Measurements from ENCODE around the gene RANBP3. TPM values are rescaled to one million over a fixed set of nuclear protein-coding genes. Genes with fewer than 3 reads are reported as not detected.

Gene RANBP3
- total and polyA plus RNA-seq, 7 donors: 40.5 to 71.7 (median 48.7) TPM

DNA sequence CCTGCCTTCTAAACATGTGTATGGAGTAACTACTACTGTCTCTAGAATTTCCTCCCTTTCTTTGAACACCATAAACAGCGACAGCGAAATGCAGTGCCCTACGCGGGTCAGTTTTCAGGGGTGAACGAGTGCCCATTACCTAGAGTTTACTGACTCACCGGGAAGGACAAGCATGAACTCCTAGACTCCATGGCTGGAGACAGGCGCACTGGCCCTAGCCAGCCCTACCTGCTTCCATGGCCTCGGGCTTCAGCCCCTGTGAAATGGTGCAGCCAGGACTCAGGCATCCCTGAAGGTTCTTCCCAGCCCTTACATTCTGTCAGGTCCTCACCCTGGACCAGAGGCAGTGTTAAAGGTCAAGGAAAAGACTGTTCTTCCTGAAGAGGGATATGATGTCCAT lies 8.5 kb downstream of the RANBP3 start:
- peak overlapping the region; percentile 20 for H3K27ac ChIP-seq

DNA sequence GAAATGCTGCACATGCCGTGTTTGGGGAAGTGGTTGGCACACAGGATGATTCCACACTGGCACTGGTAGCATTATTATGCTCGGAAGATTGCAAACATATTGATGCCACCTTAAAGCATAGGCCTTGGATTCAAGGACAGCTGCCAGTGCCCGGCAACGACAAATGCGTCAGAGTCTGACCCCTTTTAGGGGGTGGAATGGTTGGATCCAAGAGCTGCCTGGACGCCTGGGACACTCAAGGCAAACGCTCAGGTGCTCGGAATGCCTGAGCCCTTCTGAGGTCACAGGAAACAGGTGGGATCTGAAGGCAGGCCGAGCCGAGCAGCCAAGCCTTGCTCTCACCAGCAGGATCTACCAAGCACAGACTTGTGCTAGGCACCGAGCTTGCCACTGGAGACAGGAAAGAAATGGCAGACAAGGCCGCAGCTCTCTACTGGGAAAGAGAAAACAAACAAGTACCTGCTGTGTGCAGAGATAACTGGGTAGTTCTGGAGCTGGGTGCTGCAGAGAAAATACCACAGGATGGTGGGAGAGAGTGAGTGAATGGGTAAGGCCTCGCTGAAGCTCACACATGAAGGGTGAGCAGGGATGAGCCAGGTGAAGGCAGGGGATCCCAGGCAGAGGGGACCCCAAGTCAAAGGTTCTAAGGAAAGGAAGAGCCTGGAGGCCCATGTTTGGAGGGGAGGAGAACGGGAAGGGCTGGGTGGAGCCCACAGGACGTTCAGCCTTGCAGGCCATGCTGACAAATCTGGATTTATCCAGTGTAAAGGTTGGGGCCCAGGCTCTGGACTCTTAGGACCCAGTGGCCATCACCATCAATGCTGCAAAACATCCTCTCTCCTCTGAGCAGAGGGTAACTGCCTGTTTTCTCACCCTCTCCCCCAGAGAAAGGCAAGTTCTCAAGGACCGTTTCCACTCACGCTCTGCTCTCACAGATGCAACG lies 9.2 kb downstream of the RANBP3 start:
- H3K9me3 ChIP-seq: no peaks in the 10 kb centered on the region
- peaks cover 60% of the 10 kb centered on the region for H3K4me1 ChIP-seq
- peak overlapping the region; percentile 20 for H3K27ac ChIP-seq
- peaks cover 5 to 12% of the 10 kb centered on the region in 2 donors for H3K36me3 ChIP-seq (ENCODE audit: insufficient read depth in 1 of 2, low read depth in 1 of 2)
- TF ChIP-seq, protein P1, sequence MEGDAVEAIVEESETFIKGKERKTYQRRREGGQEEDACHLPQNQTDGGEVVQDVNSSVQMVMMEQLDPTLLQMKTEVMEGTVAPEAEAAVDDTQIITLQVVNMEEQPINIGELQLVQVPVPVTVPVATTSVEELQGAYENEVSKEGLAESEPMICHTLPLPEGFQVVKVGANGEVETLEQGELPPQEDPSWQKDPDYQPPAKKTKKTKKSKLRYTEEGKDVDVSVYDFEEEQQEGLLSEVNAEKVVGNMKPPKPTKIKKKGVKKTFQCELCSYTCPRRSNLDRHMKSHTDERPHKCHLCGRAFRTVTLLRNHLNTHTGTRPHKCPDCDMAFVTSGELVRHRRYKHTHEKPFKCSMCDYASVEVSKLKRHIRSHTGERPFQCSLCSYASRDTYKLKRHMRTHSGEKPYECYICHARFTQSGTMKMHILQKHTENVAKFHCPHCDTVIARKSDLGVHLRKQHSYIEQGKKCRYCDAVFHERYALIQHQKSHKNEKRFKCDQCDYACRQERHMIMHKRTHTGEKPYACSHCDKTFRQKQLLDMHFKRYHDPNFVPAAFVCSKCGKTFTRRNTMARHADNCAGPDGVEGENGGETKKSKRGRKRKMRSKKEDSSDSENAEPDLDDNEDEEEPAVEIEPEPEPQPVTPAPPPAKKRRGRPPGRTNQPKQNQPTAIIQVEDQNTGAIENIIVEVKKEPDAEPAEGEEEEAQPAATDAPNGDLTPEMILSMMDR (IDR thresholded peaks at IDR 0.05): no peak
- no peaks in the 10 kb centered on the region for H3K27me3 ChIP-seq (ENCODE audit: insufficient read depth in 3 of 3, low read length in 2 of 3)
- intact Hi-C loops (cut with DNase I): no loop called here
- DNase-seq (no peak), ATAC-seq (peak; percentile 21 to 71 (median 58))
- WGBS, 3 donors: 36 to 42% (median 40%) methylated on average over 18 of the region's 18 CpGs
- peak overlapping the region; percentile 15 for H3K4me3 ChIP-seq

More for the DNA sequence above, 8.5 kb downstream of the RANBP3 start:
- intact Hi-C loops (cut with DNase I): no loop called here
- Histone ChIP-seq H3K27me3 (ENCODE audit: insufficient read depth in 3 of 3, low read length in 2 of 3) (no peaks in the 10 kb centered on the region), H3K4me3 (no peak overlapping the region), H3K9me3 (no peaks in the 10 kb centered on the region), H3K36me3 (ENCODE audit: insufficient read depth in 1 of 2, low read depth in 1 of 2) (peaks cover 7 to 15% of the 10 kb centered on the region in 2 donors), H3K4me1 (peaks cover 62% of the 10 kb centered on the region)
- TF ChIP-seq, protein P1 (IDR thresholded peaks at IDR 0.05): no peak
- DNase-seq (no peak), ATAC-seq (no peak)
- WGBS, 3 donors: 79 to 87% (median 86%) methylated on average over 8 of the region's 8 CpGs

DNA sequence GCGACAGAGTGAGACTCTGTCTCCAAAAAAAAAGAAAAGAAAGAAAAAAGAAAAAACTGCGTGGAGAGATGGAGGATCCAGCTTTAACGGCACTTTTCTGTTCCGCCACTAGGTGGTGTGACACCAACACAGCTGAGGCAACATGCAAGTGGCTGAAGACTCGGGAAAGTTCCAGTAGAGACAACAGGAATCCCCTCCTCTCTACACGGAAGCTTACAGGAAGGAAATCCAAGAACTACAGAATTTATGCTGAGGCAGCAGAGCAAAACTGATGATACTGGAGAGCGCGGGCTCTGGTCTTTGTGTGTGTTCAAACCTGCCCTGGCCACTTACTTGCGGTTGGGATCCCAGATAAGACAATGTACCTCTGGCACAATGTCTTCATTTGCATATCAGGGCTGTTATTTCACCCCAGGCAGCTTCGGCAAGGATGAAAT lies 9.9 kb downstream of the RANBP3 start:
- intact Hi-C loops (cut with DNase I): no loop called here
- peaks cover 64% of the 10 kb centered on the region for H3K4me1 ChIP-seq
- 7 to 9% (median 9%) methylated on average over 10 of the region's 10 CpGs for WGBS, 3 donors

GRCh38 chr19:5967571-5967970 lies 10.4 kb downstream of the RANBP3 start:
- ATAC-seq (no peak), DNase-seq (no peak)
- H3K4me1 ChIP-seq: peaks cover 69% of the 10 kb centered on the region
- H3K27ac ChIP-seq: peak overlapping the region; percentile 20
- H3K9me3 ChIP-seq: no peaks in the 10 kb centered on the region
- 63 to 74% (median 65%) methylated on average over 7 of the region's 7 CpGs for WGBS, 3 donors
- H3K4me3 ChIP-seq: no peak overlapping the region
- intact Hi-C loops (cut with DNase I): no loop called here
- TF ChIP-seq, protein P1 (IDR thresholded peaks at IDR 0.05): no peak
- H3K27me3 ChIP-seq (ENCODE audit: insufficient read depth in 3 of 3, low read length in 2 of 3): no peaks in the 10 kb centered on the region
- peaks cover 0 to 7% of the 10 kb centered on the region in 2 donors for H3K36me3 ChIP-seq (ENCODE audit: insufficient read depth in 1 of 2, low read depth in 1 of 2)

More for the DNA sequence above, 9.9 kb downstream of the RANBP3 start:
- no peaks in the 10 kb centered on the region for H3K9me3 ChIP-seq
- no peaks in the 10 kb centered on the region for H3K27me3 ChIP-seq (ENCODE audit: insufficient read depth in 3 of 3, low read length in 2 of 3)
- H3K27ac ChIP-seq: peak overlapping the region; percentile 20
- ATAC-seq (peak; percentile 58 to 85 (median 70)), DNase-seq (peak in 1 of 2 donors; percentile 46)
- peak overlapping the region; percentile 15 for H3K4me3 ChIP-seq
- peaks cover 0 to 7% of the 10 kb centered on the region in 2 donors for H3K36me3 ChIP-seq (ENCODE audit: insufficient read depth in 1 of 2, low read depth in 1 of 2)
- TF ChIP-seq, protein P1 (IDR thresholded peaks at IDR 0.05): peak; percentile 90

All from psoas muscle (tissue), 8 donors.